ENCODE results near the gene INPP4B.

DNA sequence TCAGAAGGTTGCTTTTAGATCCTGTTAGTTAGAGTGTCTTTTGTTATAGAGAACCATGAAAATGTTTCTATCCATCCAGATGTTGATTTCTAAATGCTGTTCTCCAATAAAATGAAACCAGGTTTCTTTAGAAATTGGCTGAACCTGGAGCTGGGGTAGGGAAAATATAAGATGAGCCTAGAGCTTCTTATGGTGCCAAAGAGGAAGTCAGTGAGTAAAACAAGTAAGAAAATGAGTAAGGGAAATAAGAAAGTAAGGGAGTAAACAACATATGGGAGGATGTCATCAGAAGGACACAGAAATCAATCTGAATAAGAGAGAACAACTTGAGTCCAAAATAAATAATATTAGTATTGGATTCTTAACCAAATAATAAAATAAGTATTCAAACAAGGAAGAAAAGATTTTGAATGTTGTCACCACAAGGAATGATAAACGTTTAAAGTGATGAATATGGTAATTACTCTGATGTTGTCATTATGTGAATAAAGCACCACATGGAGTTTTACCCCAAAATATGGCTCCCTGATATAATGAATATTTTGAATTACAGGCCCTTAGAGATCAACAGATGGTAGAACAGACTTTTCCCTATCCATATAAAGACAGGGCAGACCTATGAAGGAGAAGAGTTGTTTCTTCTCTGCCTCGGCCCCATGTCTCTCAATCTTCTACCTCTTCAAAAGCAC is 703.6 kb downstream of the INPP4B start:
- TF ChIP-seq, protein P1, sequence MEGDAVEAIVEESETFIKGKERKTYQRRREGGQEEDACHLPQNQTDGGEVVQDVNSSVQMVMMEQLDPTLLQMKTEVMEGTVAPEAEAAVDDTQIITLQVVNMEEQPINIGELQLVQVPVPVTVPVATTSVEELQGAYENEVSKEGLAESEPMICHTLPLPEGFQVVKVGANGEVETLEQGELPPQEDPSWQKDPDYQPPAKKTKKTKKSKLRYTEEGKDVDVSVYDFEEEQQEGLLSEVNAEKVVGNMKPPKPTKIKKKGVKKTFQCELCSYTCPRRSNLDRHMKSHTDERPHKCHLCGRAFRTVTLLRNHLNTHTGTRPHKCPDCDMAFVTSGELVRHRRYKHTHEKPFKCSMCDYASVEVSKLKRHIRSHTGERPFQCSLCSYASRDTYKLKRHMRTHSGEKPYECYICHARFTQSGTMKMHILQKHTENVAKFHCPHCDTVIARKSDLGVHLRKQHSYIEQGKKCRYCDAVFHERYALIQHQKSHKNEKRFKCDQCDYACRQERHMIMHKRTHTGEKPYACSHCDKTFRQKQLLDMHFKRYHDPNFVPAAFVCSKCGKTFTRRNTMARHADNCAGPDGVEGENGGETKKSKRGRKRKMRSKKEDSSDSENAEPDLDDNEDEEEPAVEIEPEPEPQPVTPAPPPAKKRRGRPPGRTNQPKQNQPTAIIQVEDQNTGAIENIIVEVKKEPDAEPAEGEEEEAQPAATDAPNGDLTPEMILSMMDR (conservative IDR thresholded peaks at IDR 0.05 in 1 of 2, IDR thresholded peaks at IDR 0.05 in 1 of 2; ENCODE audit: low read depth in 1 of 2, low read length in 2 of 2): no peak
- no peak for TF ChIP-seq EZH2 (IDR thresholded peaks at IDR 0.05; ENCODE audit: low read length, missing control alignments)

Data from fibroblast of lung (primary cell).